ENCODE results near the gene EHD4.

The EHD4 gene

DNA sequence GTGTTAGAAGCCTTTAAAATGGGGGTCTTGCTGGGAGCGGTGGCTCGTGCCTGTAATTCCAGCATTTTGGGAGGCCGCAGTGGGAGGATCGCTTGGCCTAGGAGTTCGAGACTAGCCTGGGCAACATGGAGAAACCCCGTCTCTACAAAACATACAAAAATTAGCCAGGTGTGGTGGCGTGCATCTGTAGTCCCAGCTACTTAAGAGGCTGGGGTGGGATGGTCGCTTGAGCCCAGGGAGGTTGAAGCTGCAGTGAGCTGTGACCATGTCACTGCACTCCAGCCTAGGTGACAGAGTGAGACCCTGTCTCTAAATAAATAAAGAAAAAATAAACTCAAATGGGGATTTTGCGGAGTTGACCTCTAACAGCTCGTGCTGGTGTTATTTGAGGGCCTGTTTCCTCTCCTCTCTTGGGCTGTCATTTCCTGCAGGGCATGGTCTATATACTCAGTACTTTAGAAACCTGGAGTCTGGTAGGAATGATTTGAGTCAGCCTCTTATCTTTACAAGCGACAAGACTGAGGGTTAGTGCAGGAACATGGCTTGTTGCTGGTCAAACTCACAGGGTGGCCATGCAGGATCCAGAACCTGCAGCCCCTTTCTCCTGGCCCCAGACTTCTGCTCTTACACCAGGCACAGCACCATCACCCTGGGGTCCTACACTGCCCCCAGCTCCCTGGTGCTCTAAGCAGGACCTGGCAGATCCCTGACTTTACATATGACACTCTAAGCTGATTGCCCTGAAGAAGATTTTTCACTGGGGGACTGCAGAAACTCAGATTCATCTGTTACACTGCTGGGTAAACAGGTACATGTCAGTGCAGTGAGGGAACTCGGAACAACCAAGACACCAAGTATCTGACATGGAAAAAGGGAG lies 15.1 kb downstream of the EHD4 start:
- no peak for DNase-seq

DNA sequence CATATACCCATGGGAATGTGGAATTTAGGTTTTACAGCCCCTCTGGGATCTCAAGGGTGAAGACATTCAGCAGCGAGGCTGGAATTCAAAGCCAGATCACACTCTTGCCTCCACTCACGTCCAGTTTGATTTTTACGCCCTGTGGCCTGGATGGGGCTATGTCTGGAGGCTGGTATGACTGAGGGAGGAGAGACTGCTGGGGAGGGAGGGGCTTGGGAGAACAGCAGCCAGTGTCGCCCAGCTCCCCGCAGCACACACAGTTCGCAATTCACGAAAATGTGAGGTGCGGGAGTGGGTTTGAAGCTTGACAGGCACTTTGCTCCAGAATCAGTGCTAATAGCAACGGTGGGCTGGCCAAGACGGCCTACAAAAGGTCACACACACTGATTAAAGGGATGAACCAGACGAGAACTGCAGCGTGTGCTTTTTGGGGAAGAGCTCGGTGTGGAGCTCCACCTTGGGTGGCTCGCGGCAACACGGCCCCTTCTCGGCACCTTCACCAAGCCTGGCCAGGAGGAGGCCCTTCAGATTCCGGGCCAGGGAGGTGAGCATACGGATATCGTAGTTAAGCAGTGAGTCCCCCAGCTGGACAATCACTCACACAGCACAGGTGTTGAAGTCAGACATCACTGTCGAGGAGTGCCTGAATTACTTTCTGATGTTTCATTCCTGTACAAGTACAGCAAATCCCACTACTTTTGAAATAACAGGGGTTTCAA lies 16.4 kb downstream of the EHD4 start:
- DNase-seq: no peak

DNA sequence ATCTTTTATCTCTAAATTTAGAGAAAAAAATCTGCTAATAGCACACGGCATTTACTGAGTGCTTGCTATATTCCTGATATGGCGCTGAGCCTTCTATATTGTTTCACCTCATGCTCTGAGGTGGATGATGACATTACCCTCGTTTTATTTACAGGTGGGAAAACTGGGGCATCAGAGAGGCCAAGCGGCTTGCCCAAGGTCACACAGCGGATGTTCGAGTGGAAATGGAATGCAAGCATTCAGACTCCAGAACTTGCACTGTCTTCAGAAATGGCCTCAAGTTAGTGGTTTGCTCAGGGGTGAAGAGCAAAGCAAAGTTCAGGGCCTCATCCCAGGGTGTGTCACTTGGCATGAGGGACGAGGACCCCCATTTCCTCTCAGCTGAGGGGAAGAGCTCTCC lies 17.3 kb downstream of the EHD4 start:
- DNase-seq: no peak

DNA sequence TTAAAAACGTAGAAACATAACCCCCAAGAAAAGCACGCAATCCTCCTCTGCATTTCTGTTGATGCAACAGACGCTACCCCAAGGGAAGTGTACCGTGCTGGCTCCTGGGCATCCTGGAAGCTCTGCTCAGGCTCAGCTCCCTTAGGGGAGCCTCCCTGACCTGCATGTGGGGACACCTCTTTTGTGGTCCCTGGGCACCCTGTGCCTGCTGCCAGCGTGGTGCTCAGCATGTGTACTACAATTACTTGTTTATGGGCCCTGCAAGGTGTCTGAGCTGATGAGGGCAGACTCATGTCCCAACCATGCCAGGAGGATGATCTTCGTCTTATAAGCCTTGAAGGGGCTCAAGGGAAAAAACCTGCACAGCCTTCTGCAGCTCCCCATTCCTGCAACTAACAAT lies 18.3 kb downstream of the EHD4 start:
- no peak for DNase-seq

DNA sequence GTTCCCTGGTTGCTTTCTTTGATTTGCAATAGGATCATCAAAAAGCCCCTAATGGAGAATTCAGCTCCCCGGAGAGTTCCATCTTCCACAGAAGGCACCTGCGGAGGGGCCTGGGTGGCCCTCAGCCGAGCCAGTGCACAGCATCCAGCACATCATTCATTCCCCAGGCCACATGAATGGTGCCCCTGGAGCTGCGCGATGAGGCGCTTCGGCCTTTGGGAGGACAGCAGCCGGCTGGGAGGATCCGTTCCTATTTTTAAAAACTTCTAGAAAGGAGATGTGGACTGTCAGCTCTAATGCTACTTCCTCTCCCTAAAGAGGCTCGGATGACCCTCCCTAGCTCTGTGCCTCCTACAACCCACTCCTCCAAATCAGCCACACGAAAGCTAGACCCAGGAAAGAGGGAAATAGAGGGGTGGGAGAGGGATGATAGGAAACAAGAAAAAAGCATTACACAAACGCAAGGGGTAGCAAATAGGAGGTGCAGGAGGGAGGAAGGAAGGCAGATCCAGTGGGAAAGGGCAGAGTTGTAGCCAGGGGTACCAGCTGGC lies 20.3 kb downstream of the EHD4 start:
- no peak for DNase-seq

DNA sequence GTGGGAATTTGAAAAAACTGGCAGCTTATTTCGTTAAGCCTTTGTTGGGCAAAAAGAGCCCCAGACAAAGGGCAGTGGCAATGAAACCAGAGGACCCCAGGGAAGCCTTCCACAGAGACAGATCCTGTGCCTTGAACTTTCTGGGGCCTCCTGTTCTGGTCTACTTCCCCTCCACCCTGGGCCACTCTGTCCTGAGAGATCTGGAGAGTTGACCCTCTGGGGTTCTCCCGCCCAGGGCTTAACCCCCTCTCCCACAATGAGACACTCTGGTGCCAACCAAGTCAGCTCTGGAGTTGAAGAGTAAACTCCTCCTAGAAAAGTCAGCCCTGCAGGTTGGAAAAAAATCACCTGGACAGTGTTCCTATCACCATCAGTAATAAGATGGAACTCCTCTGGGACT lies 20.8 kb downstream of the EHD4 start:
- no peak for DNase-seq

DNA sequence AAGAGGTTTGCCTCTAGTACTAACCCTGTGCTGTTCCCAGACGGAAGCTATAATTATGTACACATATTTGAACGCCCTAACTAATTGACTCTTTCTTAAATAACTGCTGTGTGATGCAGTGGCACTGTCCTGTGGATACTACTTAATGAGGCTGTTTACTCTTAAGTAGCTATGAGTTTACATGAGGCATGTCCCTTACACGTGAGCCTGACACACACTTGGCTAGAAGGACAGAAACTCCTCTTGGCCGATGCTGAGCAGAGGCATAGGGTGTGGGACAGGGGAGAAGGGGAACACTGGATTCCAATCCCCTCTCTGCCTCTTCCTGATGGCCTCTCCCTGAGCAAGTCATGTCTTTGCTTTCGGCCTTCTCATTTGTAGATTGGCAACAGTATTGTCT lies 21.9 kb downstream of the EHD4 start:
- DNase-seq: no peak

DNA sequence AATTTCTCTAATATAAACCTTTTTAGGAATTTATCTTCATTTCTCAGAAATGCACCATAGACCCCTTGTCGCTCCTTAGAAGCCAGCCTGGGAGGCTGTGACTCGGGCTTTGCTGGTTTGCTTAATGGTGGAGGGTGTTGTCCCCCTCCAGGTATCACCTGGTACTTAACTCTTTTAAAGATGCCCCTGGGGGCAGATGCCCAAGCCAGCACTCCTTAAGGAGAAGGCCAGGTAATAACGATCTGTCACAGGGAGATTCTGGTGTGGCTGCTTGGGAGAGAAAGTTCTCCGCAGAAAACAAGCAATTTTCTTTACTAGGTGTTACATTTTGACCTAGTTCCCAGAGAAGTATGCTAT lies 22.3 kb downstream of the EHD4 start:
- DNase-seq: no peak

DNA sequence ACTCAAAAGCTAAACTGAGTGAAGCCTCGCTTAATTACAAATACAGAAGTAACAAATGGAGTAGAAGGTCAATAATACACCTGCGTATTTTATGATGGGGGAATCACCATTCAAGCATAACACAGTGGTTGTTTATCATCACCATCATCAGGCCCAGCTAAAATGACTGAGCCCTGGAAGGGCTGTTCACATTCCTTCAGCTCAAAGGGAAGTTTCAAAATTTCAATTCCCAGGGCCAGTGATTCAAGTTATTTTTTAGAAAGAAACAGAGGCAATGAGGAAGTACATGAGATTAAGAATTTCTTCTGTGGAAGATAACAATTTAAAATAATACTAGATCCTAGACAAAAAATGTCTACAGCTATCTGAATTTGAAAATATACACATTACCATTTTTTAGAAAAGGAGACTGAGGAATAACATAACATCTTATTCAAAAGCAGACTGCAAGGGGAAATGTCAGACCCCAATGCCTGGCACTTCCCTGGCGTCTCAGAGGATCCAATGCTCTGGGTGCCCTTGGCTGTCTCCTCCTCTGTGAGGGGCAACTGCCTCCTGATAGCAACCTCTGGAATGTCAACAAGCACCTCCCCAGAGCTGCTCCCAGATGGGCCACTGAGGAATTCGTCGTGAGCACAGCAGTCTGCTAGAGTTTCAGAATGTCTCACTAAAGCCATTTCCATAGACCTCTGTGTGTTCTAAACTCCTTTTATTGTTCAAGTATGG lies 22.8 kb downstream of the EHD4 start:
- DNase-seq: no peak

DNA sequence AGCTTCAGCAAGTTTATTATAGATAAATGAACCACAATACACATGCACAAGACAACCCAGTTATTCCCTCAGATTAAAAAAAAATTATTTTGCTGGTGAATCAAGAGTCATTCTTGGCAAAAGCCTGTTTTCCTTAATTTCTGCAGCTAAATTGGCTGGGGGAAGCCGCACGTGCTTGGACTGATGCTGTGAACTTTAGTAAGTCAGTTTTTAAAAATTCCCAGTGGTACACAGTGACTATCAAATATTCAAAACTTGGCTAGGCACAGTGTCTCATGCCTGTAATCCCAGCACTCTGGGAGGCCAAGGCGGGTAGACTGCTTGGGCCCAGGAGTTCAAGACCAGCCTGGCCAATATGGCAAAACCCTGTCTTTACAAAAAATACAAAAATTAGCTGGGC lies 23.9 kb downstream of the EHD4 start:
- no peak for DNase-seq

DNA sequence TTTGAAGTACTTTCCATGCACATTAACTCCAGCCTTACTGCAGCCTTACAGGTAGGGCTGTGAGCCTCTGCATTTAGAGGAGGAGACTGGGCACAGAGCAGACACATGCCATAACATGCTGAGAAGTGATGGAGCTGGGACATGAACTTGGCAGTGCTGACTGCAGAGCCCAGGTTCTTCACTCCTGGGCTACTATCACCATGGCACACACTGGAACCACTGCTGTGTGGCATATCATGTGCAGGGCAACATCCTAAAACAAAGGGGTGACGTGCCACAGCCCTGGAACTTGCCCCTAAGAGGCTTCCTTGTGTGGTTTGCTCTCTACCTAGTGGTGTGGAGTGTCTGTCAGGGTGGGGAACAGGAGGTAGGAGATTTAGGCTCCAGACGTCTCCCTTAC lies 25.4 kb downstream of the EHD4 start:
- no peak for DNase-seq

DNA sequence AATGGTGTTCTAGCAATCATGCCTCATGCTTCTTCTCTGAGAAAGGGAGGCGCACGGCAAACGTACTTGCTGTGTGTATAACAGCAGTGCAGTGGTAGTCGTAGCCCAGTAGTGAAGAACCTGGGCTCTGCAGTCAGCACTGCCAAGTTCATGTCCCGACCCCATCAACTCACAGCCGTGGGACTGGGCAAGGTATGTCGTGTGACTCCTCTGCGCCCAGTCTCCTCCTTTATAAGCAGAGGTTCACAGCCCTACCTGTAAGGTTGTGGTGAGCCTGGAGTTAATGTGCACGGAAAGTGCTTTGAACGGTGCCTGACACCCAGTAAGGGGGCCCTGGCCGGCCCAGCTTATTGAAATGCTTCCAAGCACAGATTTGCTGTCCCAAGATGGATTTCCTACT lies 26.6 kb downstream of the EHD4 start:
- DNase-seq: no peak

DNA sequence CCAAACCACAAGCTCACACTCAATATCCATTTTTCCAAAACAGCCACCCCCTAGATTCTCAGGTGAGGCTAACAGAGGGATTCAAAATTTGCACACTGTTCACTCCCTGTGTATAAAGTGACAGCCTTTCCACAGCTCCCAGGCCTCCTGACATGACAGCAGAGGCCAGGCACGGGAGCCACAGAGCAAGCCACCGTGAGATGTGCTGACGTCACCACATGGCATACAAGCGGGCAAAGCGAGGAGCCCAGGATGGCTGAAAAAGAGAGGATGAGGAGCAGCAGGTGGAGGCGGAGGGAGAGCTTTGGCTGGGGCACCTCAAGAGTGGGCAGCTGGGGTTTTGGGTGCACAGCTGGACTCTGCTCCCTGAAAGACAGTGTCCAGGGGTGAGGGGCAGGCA lies 27.1 kb downstream of the EHD4 start:
- no peak for DNase-seq

DNA sequence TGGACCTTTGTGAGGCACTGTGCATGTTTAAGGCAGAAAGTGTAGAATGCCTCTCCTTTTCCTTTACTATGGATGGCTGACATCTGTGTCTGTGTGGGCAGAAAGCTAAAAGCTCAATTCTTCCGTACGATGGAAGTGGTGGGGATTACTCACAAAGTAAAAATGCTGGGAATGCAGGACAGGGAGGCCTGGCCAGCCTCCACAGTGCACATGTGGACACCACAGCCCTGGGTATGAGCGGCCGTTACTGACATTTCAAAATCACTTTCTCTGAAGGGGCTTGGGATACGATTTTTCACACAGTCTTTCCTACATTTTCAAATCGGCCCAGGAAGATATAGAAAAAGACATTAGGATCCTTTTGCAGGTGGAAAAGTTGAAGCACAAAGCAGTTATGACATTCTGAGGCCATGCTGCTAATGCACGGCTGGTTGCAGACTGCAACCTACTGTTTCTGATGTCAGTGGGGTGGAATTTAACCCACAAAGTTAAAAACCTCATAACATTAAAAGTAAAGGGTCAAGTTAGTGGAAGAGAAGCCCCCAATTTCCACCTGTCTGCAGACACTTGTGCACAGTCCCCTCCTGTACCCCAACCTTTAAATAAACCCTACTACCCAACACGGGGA lies 27.9 kb downstream of the EHD4 start:
- no peak for DNase-seq

DNA sequence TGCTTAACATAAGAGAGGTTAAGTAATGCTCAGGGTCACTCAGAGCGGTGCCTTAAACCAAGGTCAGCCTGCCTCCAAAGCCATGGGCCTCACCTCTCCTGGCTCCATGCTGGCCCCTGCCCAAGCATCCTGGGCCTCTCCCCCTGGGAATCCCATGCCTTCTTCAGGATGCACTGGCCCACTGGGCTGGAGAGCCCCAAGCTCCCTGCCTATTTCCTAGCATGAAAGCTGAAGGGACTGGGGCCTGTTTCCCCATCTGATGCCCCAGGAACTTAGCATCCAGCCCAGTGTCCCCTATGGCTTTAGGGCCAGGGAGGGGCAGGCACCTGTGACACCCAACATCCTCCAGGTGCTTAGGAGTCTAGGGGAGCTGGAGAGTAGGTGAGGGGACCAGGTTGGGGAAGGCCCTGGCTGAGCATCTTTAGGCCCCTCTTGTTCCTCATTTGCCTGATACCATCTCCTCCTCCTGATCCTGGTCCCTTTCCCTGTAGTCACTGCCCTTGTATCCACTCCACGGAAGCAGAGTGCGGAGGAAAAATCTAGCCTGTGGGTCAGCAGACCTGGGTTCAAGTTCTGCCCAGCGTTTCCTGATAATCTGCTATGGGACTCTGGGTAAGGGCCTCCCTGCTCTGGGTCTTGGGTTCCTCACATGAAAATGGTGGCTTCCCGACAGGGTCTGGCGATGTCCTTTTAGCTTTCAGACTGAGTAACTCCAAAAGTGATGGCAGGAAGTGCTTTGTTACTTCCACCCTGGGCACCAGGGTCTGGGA lies 28.6 kb downstream of the EHD4 start:
- DNase-seq: no peak

DNA sequence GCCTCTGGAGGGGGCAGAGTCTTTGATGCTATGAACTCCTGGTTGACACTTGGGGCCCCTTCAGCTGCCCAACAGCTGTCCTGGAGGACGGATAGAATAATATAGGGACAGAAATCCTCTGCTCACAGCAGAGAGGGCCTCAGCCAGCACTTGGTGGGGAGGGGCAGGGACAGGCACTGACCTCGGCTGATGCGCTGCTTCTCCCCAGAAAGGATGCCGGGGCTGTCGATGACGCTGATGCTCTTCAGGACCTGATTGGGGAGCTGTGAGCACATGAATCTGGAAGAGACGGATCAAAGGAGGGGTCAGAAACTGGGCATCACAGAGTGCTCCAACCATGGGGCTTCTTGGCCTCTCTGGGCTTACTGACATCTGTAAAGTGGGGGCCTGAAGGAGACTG lies 29.5 kb downstream of the EHD4 start:
- no peak for DNase-seq

DNA sequence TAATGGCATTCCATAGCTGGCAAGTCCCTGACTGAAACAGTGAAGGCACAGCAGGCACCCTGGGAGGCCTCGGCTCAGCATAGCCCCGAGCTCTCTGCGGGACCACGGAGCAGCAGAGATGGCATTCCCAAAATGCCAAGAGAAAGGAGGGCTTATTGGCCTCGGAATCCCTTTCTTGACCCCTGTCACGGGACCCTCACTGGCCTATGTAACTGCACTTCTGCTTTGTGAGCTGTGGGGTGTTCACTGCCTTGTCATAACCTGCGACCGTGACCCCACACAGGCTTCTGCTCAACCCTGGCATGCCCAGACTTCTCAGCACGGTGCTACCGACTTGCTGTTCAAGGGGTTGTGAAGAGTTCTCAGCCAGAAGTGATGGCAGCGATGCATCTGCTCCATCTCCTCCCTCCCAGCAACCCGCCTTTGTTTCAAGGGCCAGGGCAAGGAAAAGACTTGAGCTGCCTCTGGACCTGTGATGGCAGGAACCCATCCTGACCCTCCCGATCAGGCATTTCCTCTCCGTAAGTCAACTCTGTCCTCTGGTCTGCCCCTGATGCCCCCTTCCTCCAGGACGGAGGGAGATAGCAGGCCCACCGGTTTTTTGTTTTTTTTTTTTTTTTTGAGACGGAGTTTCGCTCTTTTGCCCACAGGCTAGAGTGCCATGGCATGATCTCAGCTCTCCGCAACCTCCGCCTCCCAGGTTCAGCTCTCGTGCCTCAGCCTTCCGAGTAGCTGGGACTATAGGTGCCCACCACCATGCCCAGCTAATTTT lies 30.5 kb downstream of the EHD4 start:
- no peak for DNase-seq

DNA sequence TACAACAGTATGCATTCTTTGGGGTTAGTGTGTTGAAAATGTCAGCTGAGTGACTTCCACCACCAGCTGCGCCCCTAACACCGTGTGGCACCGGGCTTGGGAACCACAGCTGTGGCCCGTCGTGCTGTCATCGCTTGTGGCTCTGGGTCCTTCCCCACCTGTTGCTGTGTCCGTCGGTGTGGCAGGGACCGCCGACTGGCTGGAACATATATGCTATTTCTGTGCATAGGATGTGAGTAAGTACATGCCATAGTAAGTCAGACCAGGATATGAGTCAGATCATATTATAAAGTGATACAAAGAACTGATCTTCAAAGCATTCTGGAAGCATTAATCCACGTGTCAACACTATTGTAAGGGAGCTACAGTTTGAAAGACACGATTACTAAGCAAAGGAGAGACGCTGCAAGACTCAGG lies 31.9 kb downstream of the EHD4 start:
- no peak for DNase-seq

DNA sequence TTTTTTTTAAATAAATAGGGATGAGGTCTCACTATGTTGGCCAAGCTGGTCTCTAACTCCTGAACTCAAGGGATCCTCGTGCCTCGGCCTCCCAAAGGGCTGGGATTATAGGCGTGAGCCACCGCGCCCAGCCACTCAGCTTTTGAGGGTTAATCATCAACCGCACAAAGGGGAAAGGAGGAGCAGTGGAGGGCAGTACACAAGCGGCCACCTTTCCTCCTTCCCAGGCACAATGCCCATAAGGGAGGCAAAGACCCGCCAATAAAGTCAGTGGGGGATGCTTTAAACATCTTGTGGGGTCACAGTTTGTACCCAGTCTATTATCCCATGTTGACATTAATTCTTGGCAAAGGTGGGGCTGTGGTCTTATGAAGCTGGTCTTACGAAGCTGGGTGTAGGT lies 32.4 kb downstream of the EHD4 start:
- DNase-seq: no peak

DNA sequence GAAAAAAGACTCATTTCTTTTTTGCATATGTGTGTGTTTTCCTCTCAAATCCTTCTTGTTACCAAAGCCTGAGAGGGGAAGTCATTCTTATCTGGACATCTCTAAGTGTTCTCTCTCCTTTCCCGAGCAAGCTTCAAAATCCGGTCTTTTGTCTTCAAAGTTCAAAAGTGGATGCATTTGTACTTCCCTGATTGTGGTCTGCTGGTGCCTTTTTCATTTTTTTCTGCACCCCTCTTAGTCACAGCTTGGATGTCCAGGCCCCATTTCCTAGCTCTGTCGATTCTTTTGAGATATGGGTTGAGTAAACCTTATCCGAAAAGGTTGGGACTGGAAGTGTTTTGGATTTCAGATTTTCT lies 34.8 kb downstream of the EHD4 start:
- DNase-seq: no peak
